Breast epithelium (tissue), 4 donors: ENCODE measurements around the gene LIME1. TPM values are rescaled to one million over a fixed set of nuclear protein-coding genes. Genes with fewer than 3 reads are reported as not detected.

Experiments used
- DNase-seq, 2 donors: peaks; one replicate each; pipeline ENCODE4 v3.0.0-alpha.2; 2019; ENCODE audit warnings: low spot score in 2 of 2
- H3K27ac ChIP-seq, 2 donors: fragments of 200-600 bp; sonication (generic) in 1 of 2; one replicate each; pipeline ENCODE4 v1.5.1; 2016 to 2019; ENCODE audit warnings: mild to moderate bottlenecking in 1 of 2
- H3K27me3 ChIP-seq, 2 donors: fragments of 200-600 bp; sonication (generic) in 1 of 2; one replicate each; pipeline versions ENCODE4 v1.5.1 to v1.6.0; 2017 to 2019; ENCODE audit warnings: control low read depth in 1 of 2, mild to moderate bottlenecking in 1 of 2
- H3K36me3 ChIP-seq: fragments of 200-600 bp; one replicate; pipeline ENCODE4 v1.5.1; 2019
- H3K4me1 ChIP-seq, 2 donors: fragments of 200-600 bp; sonication (generic); one replicate each; pipeline ENCODE4 v1.5.1; 2016 to 2019; ENCODE audit warnings: control low read depth in 1 of 2
- H3K4me3 ChIP-seq, 3 donors: fragments of 200-600 bp; sonication (generic); 1 replicate in 2 of 3; 2 replicates in 1 of 3; pipeline ENCODE4 v1.5.1; 2016 to 2019; ENCODE audit warnings: mild to moderate bottlenecking in 3 of 3, moderate library complexity in 2 of 3
- H3K9me3 ChIP-seq, 2 donors: fragments of 200-600 bp; sonication (generic) in 1 of 2; one replicate each; pipeline ENCODE4 v1.5.1; 2016 to 2019; ENCODE audit warnings: control low read depth in 1 of 2
- CTCF ChIP-seq, 3 donors: fragments of 450-650 bp; IDR thresholded peaks; one replicate each; pipeline ENCODE4 v1.5.1; 2016 to 2017; ENCODE audit warnings: antibody characterized with exemption in 3 of 3, mild to moderate bottlenecking in 3 of 3, moderate library complexity in 3 of 3
- POLR2A ChIP-seq: fragments of 450-650 bp; IDR thresholded peaks from one replicate; pipeline ENCODE4 v1.6.1; 2016; ENCODE audit warnings: antibody characterized with exemption, mild to moderate bottlenecking, moderate library complexity
- POLR2AphosphoS5 ChIP-seq, 3 donors: sonication (generic); formaldehyde crosslinking; IDR thresholded peaks; one replicate each; pipeline ENCODE4 v1.6.1; 2017; ENCODE audit warnings: antibody characterized with exemption in 3 of 3
- intact Hi-C: fragments of 100-400 bp; cut with DNase I; formaldehyde crosslinking; loops from one replicate; pipeline ENCODE4 v1.15.1; 2023; ENCODE audit warnings: low total_unique reads
- total RNA-seq, 3 donors: library from RNA; depleted of rRNA; stranded (reverse); fragments of >200 nt; gene quantifications; one replicate each; pipeline ENCODE4 v1.1.0, GENCODE V29; 2016

LIME1 gene
- total RNA-seq, 3 donors from 2014 or later, result 7.0 to 16.7 (median 12.0) TPM

GRCh38 chr20:63705232-63706026 lies 31.0 kb upstream of the LIME1 start:
- H3K4me3 ChIP-seq, result no peak overlapping the region
- DNase-seq, result no peak
- no peak for TF ChIP-seq CTCF (IDR thresholded peaks at IDR 0.05)
- TF ChIP-seq POLR2A, result no peak
- no peak for TF ChIP-seq POLR2AphosphoS5 (IDR thresholded peaks at IDR 0.05)
- H3K4me1 ChIP-seq, result peaks cover 7 to 13% of the 10 kb centered on the region in 2 donors
- intact Hi-C loops, result loop anchor here (2.0 kb wide), 1 partner anchor 15 kb away; no protein-coding TSS in a partner anchor
- H3K36me3 ChIP-seq, result peaks cover 7% of the 10 kb centered on the region
- no peaks in the 10 kb centered on the region for H3K27me3 ChIP-seq
- H3K27ac ChIP-seq, result no peak overlapping the region
- H3K9me3 ChIP-seq, result no peaks in the 10 kb centered on the region

GRCh38 chr20:63706027-63706695 lies 30.3 kb upstream of the LIME1 start:
- peak overlapping the region; percentile 88 to 93 (median 91) for H3K4me3 ChIP-seq
- H3K4me1 ChIP-seq, result peaks cover 7 to 13% of the 10 kb centered on the region in 2 donors
- intact Hi-C loops, result no loop called here
- peak overlapping the region; percentile 90 to 92 for H3K27ac ChIP-seq
- no peak for DNase-seq
- no peaks in the 10 kb centered on the region for H3K9me3 ChIP-seq
- peaks cover 7% of the 10 kb centered on the region for H3K36me3 ChIP-seq
- TF ChIP-seq POLR2A (no peak), POLR2AphosphoS5 (IDR thresholded peaks at IDR 0.05) (no peak), CTCF (IDR thresholded peaks at IDR 0.05) (no peak)
- H3K27me3 ChIP-seq, result no peaks in the 10 kb centered on the region

- Histone ChIP-seq H3K9me3 (no peaks in the 10 kb centered on the region), H3K27ac (peak overlapping the region; percentile 90 to 92), H3K36me3 (peaks cover 7% of the 10 kb centered on the region), H3K4me3 (peak overlapping the region; percentile 88 to 93 (median 91)), H3K4me1 (peaks cover 7 to 13% of the 10 kb centered on the region in 2 donors), H3K27me3 (no peaks in the 10 kb centered on the region)
- TF ChIP-seq POLR2A, result no peak
- no peak for TF ChIP-seq CTCF (IDR thresholded peaks at IDR 0.05)
- TF ChIP-seq POLR2AphosphoS5 (IDR thresholded peaks at IDR 0.05), result no peak
- DNase-seq, result no peak
- intact Hi-C loops, result no loop called here
These were observed 29.5 kb upstream of the LIME1 start for GRCh38 chr20:63706852-63707557.

GRCh38 chr20:63707558-63708300 lies 28.7 kb upstream of the LIME1 start, which contains the start of the genes ARFRP1 and ZGPAT:
Gene ARFRP1, minus strand, starts transcription at chr20:63707976. Its CDS starts 885 bp downstream, at chr20:63707091.
Gene ZGPAT, plus strand, starts transcription at chr20:63708039. Its CDS starts 542 bp downstream, at chr20:63708581.
- Histone ChIP-seq H3K27ac (peak within 1 kb of the TSS; percentile 90 to 92), H3K4me1 (peaks cover 7 to 13% of the 10 kb centered on the region in 2 donors), H3K27me3 (no peaks in the 10 kb centered on the region), H3K9me3 (no peaks in the 10 kb centered on the region), H3K4me3 (peak within 1 kb of the TSS; percentile 88 to 93 (median 91)), H3K36me3 (peaks cover 7% of the 10 kb centered on the region)
- intact Hi-C loops, result no loop called here
- DNase-seq, result peak; percentile 71 to 83
- TF ChIP-seq POLR2A, result peak; percentile 16
- TF ChIP-seq POLR2AphosphoS5 (IDR thresholded peaks at IDR 0.05), result peak; percentile 64 to 85 (median 69)
- TF ChIP-seq CTCF (IDR thresholded peaks at IDR 0.05), result no peak
